Vagina (tissue), 2 donors: ENCODE data around the gene MIAT.

Source experiments
- CTCF ChIP-seq, 3 experiments: fragments of 450-650 bp in 2 of 3; fragments of 200-600 bp in 1 of 3; sonication (generic) in 1 of 3; IDR thresholded peaks; one replicate each; pipeline ENCODE4 v1.5.1; 2017 to 2019; ENCODE audit warnings: antibody characterized with exemption in 3 of 3, mild to moderate bottlenecking in 2 of 3, moderate library complexity in 2 of 3
- POLR2A ChIP-seq, 2 donors: fragments of 450-650 bp; IDR thresholded peaks; one replicate each; pipeline ENCODE4 v1.6.1; 2017; ENCODE audit warnings: antibody characterized with exemption in 2 of 2, mild to moderate bottlenecking in 2 of 2, moderate library complexity in 2 of 2

DNA sequence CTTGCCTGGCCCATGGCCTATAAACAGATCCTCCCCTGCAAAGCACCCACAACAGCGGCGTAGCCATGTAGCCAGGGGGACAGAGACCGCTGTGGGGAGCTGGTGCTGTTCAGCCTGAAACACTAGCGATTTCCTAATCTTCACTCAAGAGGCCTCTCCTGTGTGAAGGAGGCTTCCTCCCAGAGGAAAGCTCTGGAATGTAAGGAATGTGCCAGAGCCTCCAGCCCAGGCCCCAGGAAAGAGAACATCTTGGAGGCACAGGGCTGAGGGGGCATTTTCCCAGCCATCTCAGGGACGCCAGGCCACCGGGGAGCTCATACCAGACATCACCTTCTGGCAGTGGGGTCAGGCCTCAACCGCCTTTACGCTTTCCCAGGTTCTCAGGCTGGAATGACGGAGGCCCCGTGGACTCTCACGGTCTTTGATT is 24.0 kb downstream of the MIAT start:
- TF ChIP-seq POLR2A (IDR thresholded peaks at IDR 0.05) (no peak), CTCF (IDR thresholded peaks at IDR 0.05) (no peak)
